PFSK-1 (cell line): ENCODE data around the gene TMEM190.

Experiments used
- FOXP2 ChIP-seq: optimal IDR thresholded peaks from 2 replicates; pipeline ENCODE3; 2011; ENCODE audit warnings: borderline replicate concordance, control low read depth, inconsistent platforms; ENCODE audit not compliant: insufficient read depth; ENCODE audit errors: extremely low read length, extremely low read depth
- POLR2AphosphoS5 ChIP-seq: IDR thresholded peaks from 2 replicates; pipeline ENCODE4 v1.6.1; 2012; ENCODE audit warnings: low read depth, mild to moderate bottlenecking, control low read depth, low read length, moderate library complexity
- SIN3A ChIP-seq: IDR thresholded peaks from 2 replicates; pipeline ENCODE4 v1.6.1; 2012; ENCODE audit warnings: mild to moderate bottlenecking, low read length, moderate library complexity, borderline replicate concordance; ENCODE audit not compliant: insufficient read depth
- TAF1 ChIP-seq: IDR thresholded peaks from 2 replicates; pipeline ENCODE4 v1.6.1; 2012; ENCODE audit warnings: low read length, control low read depth, borderline replicate concordance; ENCODE audit not compliant: insufficient read depth
- TF ChIP-seq, protein P1 (sequence below), 2 experiments: IDR thresholded peaks; 2 replicates each; pipeline versions ENCODE4 v1.6.1 to v1.8.0; 2011 to 2012; ENCODE audit warnings: low read depth in 2 of 2, low read length in 2 of 2, control low read depth in 1 of 2, inconsistent platforms in 1 of 2, mild to moderate bottlenecking in 1 of 2, moderate library complexity in 1 of 2; ENCODE audit not compliant: insufficient read depth in 1 of 2

TMEM190 gene

DNA sequence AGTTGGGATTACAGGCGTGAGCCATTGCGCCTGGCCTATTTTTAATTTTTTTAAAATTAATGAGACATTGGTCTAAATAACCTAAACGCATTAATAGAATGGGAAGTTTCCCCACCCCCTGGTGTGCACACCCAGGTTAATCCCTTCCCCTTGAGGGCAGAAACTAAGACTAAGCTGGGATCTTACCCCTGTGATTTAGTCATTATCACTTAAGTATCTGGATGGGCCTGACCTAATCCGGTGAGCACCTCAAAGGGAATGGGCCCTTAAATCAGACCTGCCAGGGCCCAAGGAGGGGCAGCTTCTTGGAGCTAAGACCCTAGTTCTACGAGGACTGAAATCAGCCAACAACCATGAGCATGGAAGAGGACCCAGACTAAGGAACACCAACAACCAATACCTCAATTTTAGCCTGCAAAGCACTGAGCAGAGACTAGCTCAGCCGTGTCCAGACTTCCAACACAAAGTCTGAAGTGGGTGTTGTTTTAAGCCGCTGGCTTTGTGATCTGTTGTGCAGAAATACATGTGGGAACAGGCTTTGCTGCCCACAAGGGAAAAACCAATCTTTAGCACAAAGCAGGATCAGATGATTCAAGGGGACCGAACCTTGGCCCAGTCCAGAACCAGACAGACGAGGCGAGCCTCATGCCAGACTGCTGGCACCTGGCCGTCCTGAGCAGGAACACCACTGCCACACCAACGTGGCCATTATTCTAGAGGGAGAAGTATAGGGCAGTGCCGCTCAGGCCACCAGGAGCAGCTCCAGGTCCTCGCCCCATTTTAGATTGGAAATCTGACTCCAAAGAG lies 23.9 kb downstream of the TMEM190 start:
- TF ChIP-seq FOXP2 (no peak), TAF1 (no peak), SIN3A (no peak), POLR2AphosphoS5 (no peak)
- TF ChIP-seq, protein P1, sequence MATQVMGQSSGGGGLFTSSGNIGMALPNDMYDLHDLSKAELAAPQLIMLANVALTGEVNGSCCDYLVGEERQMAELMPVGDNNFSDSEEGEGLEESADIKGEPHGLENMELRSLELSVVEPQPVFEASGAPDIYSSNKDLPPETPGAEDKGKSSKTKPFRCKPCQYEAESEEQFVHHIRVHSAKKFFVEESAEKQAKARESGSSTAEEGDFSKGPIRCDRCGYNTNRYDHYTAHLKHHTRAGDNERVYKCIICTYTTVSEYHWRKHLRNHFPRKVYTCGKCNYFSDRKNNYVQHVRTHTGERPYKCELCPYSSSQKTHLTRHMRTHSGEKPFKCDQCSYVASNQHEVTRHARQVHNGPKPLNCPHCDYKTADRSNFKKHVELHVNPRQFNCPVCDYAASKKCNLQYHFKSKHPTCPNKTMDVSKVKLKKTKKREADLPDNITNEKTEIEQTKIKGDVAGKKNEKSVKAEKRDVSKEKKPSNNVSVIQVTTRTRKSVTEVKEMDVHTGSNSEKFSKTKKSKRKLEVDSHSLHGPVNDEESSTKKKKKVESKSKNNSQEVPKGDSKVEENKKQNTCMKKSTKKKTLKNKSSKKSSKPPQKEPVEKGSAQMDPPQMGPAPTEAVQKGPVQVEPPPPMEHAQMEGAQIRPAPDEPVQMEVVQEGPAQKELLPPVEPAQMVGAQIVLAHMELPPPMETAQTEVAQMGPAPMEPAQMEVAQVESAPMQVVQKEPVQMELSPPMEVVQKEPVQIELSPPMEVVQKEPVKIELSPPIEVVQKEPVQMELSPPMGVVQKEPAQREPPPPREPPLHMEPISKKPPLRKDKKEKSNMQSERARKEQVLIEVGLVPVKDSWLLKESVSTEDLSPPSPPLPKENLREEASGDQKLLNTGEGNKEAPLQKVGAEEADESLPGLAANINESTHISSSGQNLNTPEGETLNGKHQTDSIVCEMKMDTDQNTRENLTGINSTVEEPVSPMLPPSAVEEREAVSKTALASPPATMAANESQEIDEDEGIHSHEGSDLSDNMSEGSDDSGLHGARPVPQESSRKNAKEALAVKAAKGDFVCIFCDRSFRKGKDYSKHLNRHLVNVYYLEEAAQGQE (IDR thresholded peaks at IDR 0.05; ENCODE audit: insufficient read depth in 1 of 2, low read depth in 2 of 2, low read length in 2 of 2): no peak

DNA sequence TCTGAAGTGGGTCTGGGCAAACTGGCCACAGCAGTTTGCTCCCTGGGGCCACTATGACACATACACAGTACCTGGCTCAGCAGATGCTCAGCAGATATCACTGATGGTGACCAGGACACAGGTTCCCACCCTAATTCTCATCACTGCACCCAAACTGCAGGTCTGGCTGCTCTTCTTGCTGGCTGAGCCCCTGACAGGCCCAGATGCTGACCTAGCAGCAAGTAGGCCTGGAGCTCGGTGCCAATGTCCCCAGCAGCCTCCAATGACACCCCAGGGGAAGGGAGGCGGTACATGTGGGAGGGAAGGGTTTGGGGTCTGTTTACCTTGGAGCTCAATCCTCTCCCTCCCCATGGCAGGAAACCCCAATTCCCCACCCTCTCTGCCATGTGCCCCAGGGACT lies 25.9 kb downstream of the TMEM190 start:
- TF ChIP-seq, protein P1 (IDR thresholded peaks at IDR 0.05; ENCODE audit: insufficient read depth in 1 of 2, low read depth in 2 of 2, low read length in 2 of 2): no peak
- TF ChIP-seq TAF1 (no peak), SIN3A (no peak), FOXP2 (no peak), POLR2AphosphoS5 (no peak)

DNA sequence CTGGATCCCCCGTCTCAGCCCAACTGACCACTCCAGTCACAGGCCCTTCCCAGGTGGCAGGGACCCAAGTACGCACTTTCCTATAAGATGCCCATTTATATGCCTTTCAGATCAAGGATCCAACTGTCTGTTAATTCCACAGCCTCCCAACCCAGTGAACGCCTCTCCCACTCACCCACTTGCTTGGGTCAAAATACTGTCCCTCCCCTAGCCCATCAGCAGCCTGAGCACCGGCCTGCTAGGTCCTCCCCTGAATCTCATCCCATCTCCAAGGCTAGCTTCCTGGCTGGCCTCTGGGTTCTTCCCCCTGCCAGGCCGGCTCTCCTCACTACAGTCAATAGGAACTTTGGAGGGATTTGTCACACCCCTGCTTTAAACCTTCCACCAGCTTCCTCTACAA lies 29.0 kb downstream of the TMEM190 start:
- TF ChIP-seq, protein P1 (IDR thresholded peaks at IDR 0.05; ENCODE audit: insufficient read depth in 1 of 2, low read depth in 2 of 2, low read length in 2 of 2): no peak
- TF ChIP-seq TAF1 (no peak), POLR2AphosphoS5 (no peak), SIN3A (no peak), FOXP2 (no peak)

DNA sequence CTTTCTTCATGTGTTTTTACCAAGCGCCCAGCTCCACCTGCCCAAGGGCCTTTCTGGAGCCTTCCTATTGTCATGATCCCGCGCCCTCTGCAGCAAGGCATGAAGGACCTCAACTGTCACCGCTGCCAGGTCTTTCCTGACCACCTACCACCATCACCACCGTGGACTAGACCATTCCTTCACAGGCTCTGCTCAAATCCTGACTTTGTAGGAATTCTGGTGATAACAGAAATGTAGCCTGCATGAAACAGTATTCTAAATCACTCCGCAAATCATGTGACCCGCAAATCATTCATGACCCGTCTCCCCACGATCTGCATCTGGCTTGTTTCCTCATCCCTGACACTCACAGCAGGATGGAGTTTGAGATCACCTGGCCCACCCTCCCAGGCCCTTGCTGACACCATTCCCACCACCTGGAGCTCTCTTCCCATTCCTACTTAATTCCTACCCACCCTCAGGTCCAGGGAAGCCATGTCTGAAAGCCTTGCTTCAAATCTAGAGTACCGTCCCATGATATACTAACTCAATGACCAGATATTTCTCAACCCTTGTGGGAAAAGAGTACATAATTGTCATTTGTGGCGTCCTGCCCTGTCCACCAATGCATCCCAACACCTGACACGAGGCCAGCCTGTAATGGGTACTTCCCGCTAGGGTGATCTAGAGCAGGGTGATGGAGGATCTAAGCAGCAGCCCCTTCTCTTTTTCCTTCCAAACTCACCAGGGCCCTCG lies 29.6 kb downstream of the TMEM190 start:
- TF ChIP-seq POLR2AphosphoS5 (no peak), TAF1 (no peak), FOXP2 (no peak), SIN3A (no peak)
- TF ChIP-seq, protein P1 (IDR thresholded peaks at IDR 0.05; ENCODE audit: insufficient read depth in 1 of 2, low read depth in 2 of 2, low read length in 2 of 2): no peak
